HL-60 (cell line): Measurements from ENCODE around the gene DNAJB7.

Source experiments
- POLR2AphosphoS5 ChIP-seq: IDR thresholded peaks from 2 replicates; pipeline ENCODE4 v1.6.1; 2012; ENCODE audit warnings: low read depth
- TF ChIP-seq, protein P1 (sequence below): IDR thresholded peaks from one replicate; pipeline ENCODE4 v1.5.1; 2011; ENCODE audit warnings: low read length, control low read depth, inconsistent platforms; ENCODE audit not compliant: insufficient read depth

GRCh38 chr22:40877488-40877887 is 15.6 kb upstream of the DNAJB7 start:
- TF ChIP-seq, protein P1, sequence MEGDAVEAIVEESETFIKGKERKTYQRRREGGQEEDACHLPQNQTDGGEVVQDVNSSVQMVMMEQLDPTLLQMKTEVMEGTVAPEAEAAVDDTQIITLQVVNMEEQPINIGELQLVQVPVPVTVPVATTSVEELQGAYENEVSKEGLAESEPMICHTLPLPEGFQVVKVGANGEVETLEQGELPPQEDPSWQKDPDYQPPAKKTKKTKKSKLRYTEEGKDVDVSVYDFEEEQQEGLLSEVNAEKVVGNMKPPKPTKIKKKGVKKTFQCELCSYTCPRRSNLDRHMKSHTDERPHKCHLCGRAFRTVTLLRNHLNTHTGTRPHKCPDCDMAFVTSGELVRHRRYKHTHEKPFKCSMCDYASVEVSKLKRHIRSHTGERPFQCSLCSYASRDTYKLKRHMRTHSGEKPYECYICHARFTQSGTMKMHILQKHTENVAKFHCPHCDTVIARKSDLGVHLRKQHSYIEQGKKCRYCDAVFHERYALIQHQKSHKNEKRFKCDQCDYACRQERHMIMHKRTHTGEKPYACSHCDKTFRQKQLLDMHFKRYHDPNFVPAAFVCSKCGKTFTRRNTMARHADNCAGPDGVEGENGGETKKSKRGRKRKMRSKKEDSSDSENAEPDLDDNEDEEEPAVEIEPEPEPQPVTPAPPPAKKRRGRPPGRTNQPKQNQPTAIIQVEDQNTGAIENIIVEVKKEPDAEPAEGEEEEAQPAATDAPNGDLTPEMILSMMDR = no peak
- TF ChIP-seq POLR2AphosphoS5 = no peak
